ENCODE data around the gene ARHGDIA.

ARHGDIA gene

GRCh38 chr17:81860756-81861568 is 10.2 kb downstream of the ARHGDIA start:
- peak; percentile 99 for DNase-seq

DNA sequence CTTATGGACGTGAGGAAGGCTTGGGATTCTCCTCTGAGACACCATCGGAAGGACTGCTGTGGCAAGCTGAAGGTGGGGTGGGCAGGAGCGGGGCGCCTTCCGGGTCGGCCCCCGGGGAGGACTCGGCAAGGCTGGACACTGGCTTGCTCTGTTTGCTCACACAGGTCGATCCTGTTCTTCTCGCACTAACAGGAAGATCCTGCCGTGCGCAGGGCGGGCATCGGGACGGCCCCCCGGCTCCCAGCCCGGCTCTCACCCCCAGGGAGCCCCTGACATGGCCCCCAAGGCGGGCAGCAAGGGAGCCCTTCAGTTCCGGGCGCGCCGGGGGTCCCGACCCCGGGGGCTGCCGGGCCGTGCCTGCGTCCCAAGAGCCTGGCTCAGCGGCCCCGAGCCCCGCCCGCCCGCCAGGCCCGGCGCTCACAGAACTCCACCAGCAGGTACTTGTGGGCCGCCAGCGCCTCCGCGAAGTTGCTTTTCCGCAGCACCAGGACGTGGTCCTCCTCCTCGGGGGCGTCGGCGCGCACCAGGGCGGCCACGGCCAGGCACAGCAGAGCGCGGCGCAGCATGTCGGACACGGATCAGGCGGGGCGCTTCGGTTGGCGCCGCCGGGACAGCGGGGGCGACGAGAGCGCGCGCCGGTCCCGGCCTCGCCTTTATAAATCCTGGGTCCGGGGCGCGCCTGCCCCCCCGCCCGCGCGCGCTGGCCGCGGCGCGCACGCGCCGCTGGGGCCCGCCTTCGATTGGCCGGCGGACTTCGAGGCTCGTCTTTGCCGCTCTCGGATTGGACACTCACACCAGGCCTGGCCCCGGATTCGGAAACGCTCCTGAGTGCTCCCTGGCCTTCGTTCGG is 11.0 kb downstream of the ARHGDIA start, which contains the start of gene P4HB:
TSS of gene P4HB (minus strand) at position 630 of the 850 bp plus-strand sequence. CDS start at position 566, 64 bp downstream.
- DNase-seq = peak; percentile 45

GRCh38 chr17:81858967-81859905 is 11.9 kb downstream of the ARHGDIA start:
- DNase-seq = peak; percentile 36

- DNase-seq = no peak
Measured at GRCh38 chr17:81858170-81858966, 12.8 kb downstream of the ARHGDIA start.

- no peak for DNase-seq
Measured at GRCh38 chr17:81854974-81855774, 16.0 kb downstream of the ARHGDIA start.

DNA sequence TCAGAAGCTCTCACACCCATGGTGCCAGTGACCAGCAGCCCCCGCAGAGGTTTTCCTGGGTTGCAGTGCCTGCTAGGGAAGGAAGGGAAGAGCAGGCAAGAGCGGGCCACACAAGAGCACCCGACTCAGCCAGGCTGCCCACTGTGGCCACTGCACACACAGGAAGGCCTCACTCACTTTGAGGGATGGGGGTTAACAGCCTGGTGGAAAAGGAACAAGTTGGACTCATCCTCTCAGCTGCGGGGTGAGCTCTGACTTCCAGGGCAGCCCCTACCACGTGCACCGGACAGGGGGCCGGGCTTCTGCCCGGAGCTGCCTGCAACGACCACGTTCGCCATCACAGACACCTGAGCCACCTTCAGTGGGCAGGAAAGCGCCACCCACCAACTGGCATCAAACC is 18.9 kb downstream of the ARHGDIA start:
- DNase-seq = no peak

DNA sequence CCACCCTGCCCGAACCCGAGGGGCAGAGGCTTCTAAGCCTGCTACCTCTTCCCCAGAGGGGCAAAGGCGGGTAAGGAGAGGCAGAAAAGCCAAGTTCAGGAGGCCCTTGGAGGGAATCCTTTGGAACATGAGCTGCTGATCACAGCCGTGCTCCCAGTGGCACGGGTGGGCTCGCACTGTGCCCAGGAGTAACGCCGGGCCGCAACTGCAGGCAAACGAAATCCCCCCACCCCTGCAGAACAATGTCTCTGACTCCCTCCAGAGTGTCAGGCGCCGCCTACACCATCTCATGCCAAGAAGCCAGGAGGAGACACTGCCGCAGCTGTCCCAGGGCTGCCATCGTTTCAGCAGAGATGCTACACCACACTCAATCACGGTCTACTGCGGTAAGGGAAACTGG is 19.7 kb downstream of the ARHGDIA start:
- no peak for DNase-seq

DNA sequence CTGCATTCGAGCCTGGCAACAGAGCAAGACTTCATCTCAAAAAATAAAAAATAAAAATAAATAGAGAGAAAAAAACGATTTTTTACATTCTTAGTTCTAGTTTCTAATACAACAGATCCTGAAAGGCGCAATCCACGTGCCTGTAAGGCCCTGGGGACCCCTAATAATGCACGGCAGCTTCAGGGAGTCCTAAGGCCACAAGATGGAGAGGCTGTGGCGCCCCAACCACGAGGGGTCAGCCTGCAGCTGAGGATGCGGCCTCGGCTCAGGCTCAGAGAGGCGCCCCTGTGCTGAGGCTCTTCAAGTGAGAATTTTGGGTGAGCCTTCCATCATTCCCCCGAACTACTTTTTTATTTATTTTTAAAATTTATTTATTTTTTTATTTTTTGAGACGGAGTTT is 21.7 kb downstream of the ARHGDIA start:
- no peak for DNase-seq

DNA sequence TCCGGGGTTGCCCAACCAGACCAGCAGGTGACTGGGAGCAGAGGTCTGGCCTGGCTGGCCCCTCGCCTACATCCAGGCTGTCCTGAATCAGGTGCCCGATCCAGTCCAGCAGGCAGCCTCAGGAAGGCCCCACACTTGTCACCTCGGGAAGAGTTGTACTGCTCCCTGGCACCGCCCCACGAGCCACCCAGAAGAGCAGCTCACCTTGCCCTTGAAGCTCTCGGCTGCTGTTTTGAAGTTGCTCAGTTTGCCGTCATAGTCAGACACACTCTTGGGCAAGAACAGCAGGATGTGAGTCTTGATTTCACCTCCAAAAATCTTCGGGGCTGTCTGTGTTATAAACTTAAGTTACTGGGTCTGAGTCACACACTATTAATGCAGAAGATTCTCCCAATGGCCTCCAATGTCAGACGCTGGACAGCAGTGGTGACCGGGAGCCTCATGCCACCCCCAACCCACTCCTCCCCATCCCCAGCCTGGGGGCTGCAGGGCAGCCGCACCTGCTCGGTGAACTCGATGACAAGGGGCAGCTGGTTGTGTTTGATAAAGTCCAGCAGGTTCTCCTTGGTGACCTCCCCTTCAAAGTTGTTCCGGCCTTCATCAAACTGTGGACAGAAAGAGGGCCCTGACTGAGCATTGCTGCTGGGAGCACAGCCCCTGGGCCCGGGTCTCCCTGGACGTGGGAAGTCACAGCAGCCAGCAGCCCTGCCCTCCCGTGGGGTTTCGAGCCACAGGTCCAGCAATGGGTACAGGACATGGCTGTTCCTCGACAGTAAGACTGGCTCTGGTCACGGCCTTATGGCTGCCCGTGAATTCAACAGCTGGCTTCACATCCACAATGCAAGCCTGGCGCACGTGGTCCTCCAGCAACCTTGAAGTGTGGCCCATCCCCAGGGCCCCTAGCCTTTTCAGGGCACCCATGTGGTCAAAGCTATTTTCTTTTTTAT is 24.1 kb downstream of the ARHGDIA start:
- DNase-seq = no peak

- DNase-seq = no peak
Measured at GRCh38 chr17:81845881-81846742, 25.0 kb downstream of the ARHGDIA start.

- DNase-seq = no peak
Measured at GRCh38 chr17:81845361-81845760, 25.8 kb downstream of the ARHGDIA start.

DNA sequence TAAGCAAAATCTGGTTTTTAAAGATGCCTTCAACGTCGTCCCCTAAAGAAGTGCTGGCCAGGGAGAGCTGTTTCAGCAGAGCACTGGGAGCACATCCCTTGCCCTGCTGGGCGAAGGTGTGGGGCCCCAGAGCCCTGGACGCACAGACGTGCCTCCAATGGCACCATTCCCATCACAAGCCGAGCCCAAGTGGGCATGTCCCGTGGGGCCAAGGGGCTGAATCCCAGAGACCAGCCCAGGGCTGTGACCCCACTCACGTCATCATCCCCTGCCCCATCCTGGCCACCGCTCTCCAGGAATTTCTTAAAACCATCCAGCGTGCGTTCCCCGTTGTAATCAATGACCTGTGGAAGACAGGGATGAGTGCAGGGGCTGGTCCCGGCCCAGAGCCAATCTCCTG is 26.2 kb downstream of the ARHGDIA start:
- no peak for DNase-seq

DNA sequence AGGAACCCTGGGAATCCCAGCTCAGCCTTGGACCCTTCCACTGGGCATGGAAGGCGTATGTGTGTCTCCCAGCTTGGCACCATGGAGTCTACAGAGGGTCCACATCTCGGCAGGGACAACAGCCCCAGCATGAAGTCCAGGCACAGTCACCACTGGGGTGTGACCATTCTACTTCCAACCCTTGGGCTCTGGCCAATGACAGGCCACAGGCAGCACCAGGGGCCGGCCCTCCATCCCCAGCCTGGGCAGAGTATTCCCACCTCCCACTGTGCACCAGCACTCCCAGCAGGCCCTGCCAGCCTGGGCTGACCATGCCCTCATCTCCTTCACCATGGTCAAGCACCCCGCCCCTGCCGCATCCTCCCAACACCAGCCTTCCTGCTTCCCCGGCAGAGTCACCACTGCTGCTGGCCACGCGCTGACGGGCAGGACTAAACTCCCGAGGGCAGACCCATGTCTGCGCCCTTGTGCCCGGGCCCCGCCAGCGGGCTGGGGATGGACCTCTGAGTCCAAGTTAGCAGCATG is 26.7 kb downstream of the ARHGDIA start:
- no peak for DNase-seq

DNA sequence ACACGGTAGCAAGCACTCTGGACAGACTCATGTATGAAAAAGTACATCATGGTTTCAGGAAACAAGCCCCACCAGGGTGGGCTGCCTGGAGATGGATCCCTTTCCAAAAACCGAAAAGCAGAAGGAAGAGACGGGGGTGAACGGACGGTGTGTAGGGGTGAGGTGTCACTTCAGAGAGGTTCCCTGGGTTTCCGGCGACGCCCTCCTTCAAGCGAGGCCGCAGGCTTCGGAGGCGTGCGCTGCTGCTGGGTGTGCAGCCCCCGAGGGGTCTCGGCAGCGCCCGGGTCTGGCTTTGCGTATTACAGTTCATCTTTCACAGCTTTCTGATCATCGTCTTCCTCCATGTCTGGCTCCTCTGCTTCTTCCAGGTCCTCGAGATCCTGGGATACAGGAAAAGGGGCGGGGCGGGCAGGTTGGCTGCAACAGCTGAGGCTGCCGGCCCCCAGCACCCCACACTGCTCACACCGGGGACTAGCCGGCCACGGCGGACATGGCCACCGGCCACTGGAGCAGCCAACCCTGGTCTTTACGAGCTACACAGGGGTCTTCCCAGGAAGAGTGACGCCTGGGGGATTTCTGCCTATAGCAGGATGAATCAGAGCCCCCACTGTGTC is 27.3 kb downstream of the ARHGDIA start:
- DNase-seq = no peak

DNA sequence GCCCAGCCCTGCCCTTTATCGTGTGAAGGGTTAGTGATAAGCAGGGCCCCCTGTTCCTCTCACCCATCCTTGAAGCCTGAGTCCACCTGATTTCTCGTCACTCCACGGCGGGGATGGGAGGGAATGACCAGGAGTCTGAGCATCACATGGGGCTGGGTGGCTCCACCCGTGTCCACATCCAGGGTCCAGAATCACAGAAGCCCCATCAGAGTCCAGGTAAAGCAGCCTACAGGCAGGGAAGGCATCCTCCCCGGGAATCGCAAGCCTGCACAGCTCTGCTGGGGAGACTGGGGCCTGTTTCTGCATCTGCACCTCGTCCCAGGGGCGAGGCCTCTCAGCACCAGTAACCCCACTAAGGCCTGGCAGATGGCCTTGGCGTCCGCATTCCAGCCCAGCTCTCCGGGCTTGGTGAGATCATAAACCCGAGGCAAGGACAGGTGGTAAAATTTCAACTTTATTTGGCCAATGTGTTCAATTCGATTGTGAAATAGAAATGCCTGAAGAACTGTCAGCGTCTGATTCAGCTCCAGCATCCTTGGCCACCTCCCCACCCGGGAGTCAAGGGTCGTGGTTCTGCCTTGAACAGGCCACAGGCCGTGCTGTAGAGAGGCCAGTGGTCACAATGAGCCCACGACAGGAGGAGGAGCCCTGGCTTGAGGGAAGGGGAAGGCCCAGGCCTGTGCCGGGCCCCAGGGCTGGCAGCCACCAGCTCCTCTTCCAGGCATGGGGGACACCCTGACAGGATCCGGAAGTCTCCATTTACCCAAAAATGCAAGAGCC is 28.2 kb downstream of the ARHGDIA start:
- DNase-seq = no peak

DNA sequence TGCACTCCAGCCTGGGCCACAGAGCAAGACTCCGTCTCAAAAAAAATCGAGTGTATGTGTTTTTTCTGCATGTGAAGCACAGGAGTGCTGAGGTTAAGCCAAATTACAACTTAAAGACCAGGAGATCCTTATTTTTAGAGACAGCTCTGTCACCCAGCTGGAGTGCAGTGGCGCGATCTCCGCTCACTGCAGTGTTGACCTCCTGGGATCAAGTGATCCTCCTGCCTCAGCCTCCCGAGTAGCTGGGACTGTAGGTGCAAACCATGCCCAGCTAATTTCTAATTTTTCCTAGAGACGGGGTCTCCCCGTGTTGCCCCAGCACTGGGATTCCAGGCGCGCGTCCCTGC is 28.8 kb downstream of the ARHGDIA start:
- no peak for DNase-seq

- no peak for DNase-seq
Measured at GRCh38 chr17:81841866-81842265, 29.3 kb downstream of the ARHGDIA start.

All from stimulated activated CD8-positive, alpha-beta memory T cell treated with anti-CD3 and anti-CD28 coated beads, Interleukin-4, amount 100 ng/mL, for 48 hours (primary cell).